Measurements from ENCODE around the gene SGSM2.

GRCh38 chr17:2363318-2363717, 26.0 kb downstream of the SGSM2 start:
- TF ChIP-seq CTCF (IDR thresholded peaks at IDR 0.05) (no peak), POLR2A (IDR thresholded peaks at IDR 0.05) (no peak)

Data from adrenal gland (tissue), 5 donors.